IPS-NIHi11 (cell line): ENCODE results near the gene NANOS1.

Experiments used
- DNase-seq: peaks from one replicate; pipeline ENCODE4 v3.0.0; 2012; ENCODE audit warnings: mixed read lengths, low spot score

The NANOS1 gene

DNA sequence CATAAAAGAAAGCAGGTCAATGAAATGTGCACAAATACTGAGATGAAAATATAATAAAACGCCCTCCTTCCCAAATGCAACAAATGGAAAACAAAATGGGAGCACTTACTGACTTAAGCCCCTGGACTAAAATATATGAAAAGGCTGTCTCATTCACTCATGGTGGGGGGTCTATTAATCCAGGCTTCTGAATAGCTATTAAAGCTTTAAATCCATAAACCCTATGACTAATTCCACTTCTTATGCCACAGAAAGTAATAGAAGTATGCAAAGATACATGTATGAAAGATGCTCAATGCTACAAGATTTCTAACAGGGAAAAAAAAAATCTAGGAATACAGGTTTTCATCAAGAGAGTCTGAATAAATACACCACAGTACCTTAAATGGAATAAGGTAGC, 30.6 kb downstream of the NANOS1 start:
- no peak for DNase-seq

DNA sequence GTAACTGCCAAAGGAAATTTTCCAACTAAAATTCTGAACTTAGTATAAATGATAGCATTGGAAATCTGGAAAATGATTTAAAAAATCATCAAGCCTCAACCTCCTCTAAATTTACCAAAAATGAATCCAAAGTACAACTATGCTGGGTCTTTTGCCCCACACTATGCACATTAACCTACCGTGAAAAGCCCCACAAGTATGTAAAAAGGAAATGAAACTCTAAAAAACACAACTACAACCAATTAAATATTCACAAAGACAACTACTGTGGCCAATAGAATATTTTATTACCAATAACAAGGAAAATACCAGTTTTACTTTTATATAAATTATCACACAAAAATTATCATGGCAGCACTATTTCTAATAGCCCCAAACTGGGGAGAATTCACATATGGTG, 31.8 kb downstream of the NANOS1 start:
- no peak for DNase-seq

DNA sequence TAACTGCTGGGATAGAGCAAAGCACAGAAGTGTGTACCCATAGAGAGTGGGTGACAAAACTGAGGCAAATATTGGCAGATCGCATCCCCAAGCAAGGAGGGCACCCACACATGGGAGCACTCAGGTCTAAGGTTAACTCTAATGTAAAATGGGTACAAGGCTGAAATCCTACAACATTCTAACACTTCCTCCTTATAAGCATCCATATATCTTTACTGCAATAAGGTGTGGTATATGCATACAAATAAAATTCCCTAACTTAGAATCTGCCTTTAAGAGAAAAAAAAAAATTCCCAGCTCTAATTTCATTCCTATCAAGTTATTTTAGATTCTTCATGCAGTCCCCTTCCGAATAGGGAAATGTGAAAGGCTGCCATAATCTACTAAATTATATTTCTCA, 32.4 kb downstream of the NANOS1 start:
- no peak for DNase-seq

DNA sequence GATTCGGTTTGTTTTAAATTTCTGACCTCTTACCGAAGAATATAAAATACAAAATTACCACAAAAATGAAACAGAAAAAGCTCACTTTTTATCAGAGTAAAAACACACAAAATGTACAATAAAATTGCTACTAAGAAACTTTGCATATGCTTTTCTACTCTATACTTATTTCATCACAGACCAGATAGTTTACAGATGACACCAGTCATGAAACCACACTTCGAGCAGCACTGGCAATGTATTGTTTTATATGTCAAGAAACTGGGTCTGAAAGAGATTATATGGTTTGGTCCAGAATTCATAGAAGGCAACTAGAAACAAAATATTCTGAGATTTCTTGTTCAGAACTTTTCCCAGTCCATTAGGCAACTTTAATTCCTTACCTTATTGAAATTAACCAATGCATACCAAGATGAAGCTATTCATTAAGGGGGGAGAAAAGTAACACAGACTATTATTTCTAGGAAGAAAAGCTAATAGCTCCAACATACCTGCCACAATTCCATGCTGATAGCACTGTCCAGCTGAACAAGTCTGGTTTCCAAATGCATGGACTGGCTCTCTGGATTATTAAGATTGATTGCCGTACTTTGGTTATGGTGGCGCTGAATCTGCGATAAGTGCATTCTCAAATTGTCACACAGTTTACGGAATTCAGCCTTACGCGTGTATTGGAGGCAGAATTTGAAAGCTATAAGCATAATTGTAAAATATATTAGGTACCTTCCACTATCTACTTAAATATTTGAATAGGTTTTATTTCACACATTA, 41.1 kb downstream of the NANOS1 start:
- DNase-seq = no peak

GRCh38 chr10:119073584-119073983, 44.1 kb downstream of the NANOS1 start:
- no peak for DNase-seq

DNA sequence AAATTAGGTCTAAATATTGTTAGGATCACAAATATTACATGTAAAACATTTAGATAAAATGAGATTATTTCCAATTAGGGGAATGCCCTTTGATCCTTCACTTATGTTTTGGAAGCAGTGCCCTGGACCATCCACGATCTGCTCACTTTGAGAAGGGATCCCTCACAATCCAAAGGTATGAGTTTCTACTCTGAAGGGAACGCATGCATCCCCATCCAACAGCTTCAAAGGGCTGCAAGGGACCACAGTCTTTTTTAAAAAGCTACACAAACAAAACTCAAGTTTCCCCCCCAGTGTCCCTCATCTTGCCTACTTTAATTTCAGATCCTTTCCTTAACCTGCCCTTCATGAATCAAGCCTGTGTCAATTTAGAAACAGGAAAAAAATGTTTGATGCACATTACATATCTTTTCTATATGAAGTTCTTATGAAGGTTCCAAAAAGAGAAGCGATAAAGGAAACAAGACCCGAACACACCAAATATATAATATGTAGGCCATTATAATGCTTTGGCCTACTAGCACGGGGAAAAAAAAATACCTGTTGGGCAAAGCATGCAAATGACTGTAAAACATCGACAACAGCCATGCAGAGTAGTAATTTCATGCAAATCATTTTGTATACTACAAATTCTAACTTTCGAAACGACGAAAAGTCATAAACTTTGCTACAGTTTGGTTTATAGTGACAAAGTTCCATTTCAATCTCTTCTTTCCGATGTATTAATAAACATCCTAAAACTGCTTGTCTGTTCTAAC, 49.1 kb downstream of the NANOS1 start:
- no peak for DNase-seq

DNA sequence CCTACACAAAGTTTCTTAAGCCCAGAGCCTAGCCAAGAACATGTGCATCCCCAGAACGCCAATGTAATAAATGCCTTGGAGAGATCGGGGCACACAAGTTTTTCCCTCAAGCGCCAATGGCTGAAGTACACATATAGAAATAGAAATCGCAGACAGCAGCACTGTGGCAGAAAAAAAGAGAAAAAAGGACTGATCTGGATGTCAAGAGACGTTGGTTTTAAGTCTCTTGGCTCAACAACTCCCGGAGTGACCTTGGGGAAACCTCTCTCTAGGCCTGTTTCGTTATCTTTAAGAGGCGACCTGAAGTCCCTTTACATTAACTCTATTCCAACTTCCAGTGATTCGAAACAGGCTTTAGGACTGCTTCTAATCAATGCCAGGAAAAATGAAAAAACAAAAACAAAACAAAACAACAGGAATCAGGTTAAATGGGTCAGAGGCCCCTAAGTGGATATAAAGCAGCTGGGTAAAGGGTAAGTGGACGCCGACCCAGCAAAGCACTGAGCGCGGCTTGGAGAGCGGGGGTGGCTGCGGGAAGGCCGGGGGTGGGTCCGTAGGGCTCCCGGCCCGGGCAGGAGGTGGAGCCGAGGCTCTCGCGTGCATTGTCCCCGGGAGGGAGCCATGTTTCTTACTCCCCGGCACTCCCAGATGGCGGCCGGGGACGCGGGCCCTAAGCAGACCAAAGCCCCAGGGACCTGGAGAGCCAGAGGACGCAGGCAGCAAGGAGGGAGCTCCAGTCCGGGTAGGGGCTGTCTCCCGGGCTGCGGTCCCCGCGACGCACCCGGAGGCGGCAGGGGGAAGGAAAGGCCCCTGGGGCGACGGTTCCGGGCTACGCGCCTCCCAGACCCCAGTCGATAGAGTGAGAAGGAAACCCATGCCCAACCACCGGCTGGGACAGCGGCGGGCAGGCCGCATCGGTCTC, 50.3 kb downstream of the NANOS1 start:
- DNase-seq = peak; percentile 88

- DNase-seq = peak; percentile 98
Measured at GRCh38 chr10:119080521-119081259, 51.2 kb downstream of the NANOS1 start, which contains the start of gene EIF3A. Gene EIF3A (minus strand): TSS chr10:119080817. CDS start chr10:119080676, 141 bp downstream.
